Middle frontal gyrus (tissue), 1 donor: ENCODE data around the gene MCRIP2.
A peak's percentile ranks its signal among the peaks of the same experiment; 100 is the strongest.
"Not testable (repeated sequence)": the region's sequence is repeated elsewhere in the genome, so short reads cannot be mapped to it uniquely, and the experiment has no call there.

Source experiments
- DNase-seq: peaks from one replicate; pipeline ENCODE4 v3.0.0-alpha.2; 2015; ENCODE audit warnings: low spot score; ENCODE audit errors: extremely low spot score

The MCRIP2 gene, protein sequence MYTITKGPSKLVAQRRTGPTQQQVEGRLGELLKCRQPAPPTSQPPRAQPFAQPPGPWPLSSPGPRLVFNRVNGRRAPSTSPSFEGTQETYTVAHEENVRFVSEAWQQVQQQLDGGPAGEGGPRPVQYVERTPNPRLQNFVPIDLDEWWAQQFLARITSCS

GRCh38 chr16:641326-642188 lies at the start of gene MCRIP2:
TSS of gene MCRIP2 (plus strand) at chr16:641828. CDS start at chr16:641992, 164 bp downstream.
- peak; percentile 47 for DNase-seq

- no peak for DNase-seq
These were observed 49.6 kb upstream of the MCRIP2 start for GRCh38 chr16:591892-592517.

- DNase-seq = no peak
These were observed 48.9 kb upstream of the MCRIP2 start for GRCh38 chr16:592518-593306.

- DNase-seq = no peak
These were observed 48.2 kb upstream of the MCRIP2 start for GRCh38 chr16:593406-593805.

GRCh38 chr16:593807-594206 lies 47.8 kb upstream of the MCRIP2 start:
- no peak for DNase-seq

- no peak for DNase-seq
These were observed 46.5 kb upstream of the MCRIP2 start for GRCh38 chr16:595094-595528.

DNA sequence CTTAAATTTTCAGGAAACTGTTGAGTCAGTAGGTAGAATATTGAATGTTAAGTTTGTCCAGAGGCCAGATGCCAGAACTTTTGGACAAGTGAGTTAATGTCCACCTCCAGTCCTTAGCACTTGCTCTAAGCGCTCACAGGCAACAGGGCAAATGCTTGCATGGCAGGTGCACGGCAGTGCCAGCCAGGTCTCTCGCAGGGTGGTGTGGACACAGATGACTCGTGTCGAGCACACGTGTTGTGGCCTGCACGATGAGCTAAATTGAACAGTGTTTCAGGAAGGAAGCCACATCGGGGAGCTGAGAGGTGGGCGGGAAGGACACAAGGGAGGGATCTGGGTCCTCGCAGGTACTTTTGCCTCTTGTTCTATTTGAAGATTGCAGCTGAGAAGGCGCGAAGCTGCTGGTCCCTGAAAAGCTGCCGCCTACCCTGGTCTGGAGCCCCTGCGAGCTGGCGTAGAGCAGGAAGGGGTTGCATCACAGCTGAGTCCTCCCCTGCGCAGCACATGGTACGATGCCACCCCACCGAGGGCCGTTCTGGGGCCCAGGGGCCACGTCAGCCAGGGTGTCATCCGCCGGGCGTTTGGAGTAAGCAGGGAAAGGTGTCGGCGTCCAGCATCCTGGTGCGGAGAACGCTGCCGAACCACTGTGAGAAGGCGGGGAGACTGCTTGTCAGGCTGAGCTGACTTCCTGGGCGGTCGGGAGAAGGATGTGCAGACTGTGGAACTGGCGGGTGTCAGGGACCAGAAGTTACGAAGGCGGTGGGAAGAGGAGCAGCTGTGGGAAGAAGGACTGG lies 45.5 kb upstream of the MCRIP2 start:
- peak; percentile 57 for DNase-seq

GRCh38 chr16:596736-597060 lies 44.9 kb upstream of the MCRIP2 start:
- no peak for DNase-seq

DNA sequence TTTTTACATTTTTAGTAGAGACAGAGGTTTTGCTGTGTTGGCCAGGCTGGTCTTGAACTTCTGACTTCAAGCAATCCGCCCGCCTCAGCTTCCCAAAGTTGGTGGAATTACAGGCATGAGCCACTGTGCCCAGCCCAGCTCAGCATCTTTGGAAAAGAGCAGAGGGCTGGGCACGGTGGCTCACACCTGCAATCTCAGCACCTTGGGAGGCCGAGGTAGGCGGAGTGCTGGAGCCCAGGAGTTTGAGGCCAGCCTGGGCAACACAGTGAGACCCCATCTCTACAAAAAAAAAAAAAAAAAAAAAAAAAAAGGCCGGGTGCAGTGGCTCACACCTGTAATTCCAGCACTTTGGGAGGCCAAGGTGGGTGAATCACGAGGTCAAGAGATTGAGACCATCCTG lies 44.0 kb upstream of the MCRIP2 start:
- DNase-seq = not testable (repeated sequence)

GRCh38 chr16:598823-599739 lies 42.5 kb upstream of the MCRIP2 start:
- no peak for DNase-seq

GRCh38 chr16:600781-601180 lies 40.8 kb upstream of the MCRIP2 start:
- no peak for DNase-seq

DNA sequence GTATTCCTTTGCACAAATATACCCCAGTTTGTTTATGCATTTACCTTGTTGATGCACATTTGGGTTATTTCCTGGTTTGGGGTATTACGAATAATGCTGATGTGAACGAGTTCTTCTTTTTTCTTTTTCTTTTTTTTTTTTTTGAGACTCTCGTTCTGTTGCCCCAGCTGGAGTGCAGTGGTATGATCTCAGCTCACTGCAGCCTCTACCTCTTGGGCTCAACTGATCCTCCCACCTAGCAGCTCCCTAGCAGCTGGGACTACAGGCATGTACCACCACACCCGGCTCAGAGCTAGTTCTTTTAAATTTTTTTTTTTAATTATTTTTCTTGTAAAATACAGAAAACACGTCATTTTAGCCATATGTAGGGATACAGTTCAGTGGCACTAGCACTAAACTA lies 37.7 kb upstream of the MCRIP2 start:
- DNase-seq = no peak

DNA sequence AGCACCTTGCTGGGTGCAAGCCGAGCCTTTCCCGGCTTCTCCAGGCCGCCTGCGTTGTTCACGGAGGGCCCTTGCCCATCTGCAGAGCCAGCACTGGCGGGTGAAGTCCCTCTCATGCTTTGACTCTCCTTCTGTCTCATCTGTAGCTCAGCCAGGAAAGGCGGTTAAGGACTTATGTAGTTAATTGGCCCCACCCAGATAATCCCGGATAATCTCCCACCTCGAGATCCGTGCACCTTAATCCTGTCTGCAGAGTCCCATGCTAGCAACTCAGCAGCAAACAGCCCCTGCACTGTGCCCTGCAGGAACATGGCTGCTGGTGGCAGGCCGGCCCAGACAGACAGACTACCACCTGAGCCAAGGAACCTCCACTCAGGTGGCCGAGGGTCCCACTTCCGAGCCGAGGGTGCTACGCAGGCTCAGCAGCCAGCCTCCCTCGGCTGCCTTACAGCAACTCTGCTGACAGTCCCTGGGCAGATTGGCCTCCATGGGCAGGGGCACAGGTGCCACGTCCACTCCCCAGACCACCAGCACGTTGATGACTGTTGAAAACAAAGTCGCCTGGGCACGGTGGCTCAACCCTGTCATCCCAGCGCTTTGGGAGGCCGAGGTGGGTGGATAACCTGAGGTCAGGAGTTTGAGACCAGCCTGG lies 34.8 kb upstream of the MCRIP2 start:
- DNase-seq = no peak

DNA sequence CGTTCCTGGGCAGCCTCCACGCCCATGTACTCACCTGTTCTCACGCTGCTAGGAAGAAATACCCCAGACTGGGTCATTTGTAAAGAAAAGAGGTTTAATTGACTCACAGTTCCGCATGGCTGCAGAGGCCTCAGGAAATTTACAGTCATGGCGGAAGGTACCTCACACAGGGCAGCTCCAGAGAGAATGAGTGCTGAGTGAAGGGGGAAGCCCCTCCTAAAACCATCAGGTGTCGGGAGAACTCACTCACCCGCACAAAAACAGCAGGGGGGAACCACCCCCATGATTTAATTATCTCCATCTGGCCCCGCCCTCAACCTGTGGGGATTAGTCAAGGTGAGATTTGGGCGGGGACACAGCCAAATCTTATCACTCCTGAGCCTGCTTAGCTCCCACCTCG lies 33.6 kb upstream of the MCRIP2 start:
- DNase-seq = no peak

GRCh38 chr16:609316-609715 lies 32.3 kb upstream of the MCRIP2 start:
- no peak for DNase-seq

- no peak for DNase-seq
These were observed 31.6 kb upstream of the MCRIP2 start for GRCh38 chr16:609984-610383.

GRCh38 chr16:610513-611381 lies 30.9 kb upstream of the MCRIP2 start:
- DNase-seq = no peak

DNA sequence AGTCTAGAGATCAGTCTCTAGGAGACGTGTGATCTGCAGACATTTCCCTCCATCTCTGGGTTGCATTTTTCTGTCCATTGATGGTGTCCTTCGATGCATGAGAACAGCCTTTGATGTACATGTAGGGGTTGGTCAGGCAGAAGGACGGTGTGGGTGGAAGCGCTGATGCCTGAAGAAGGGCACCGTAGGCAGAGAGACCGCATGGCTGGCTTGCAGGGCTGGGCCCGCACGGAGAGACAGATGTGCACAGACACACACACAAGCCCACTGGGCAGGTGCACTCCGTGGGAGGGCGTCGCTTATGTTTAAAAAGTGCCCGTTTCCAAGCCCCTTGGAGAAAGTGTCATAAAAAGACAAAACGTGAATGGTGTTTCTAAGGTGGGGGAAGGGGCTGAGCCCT lies 26.5 kb upstream of the MCRIP2 start:
- DNase-seq = no peak
